SK-N-MC (cell line): ENCODE data around the gene POPDC3.

Experiments
- EZH2 ChIP-seq: fragments of 200-600 bp; sonication (generic); IDR thresholded peaks from one replicate; pipeline ENCODE4 v1.6.1; 2017; ENCODE audit warnings: antibody characterized with exemption
- FOXP2 ChIP-seq: optimal IDR thresholded peaks from 2 replicates; pipeline ENCODE3; 2011; ENCODE audit warnings: mild to moderate bottlenecking, moderate library complexity; ENCODE audit not compliant: insufficient read depth; ENCODE audit errors: extremely low read length, control extremely low read depth

- no peak for TF ChIP-seq EZH2
- TF ChIP-seq FOXP2, result no peak
Measured at GRCh38 chr6:105194106-105194505, 14.3 kb upstream of the POPDC3 start.
